Loucy (cell line): Measurements from ENCODE around the gene PPP4R2.

Experiments
- H2AFZ ChIP-seq: fragments of 200-600 bp; sonication (generic); 2 replicates; pipeline ENCODE4 v1.6.0; 2016; ENCODE audit warnings: antibody characterized with exemption, mild to moderate bottlenecking, low read length, moderate library complexity
- H3F3A ChIP-seq: fragments of 200-600 bp; 2 replicates; pipeline ENCODE4 v1.6.0; 2016; ENCODE audit warnings: antibody characterized with exemption, low read depth, mild to moderate bottlenecking
- H3K27me3 ChIP-seq: fragments of 200-600 bp; sonication (generic); 2 replicates; pipeline ENCODE4 v1.6.1; 2014; ENCODE audit warnings: low read length, mild to moderate bottlenecking; ENCODE audit not compliant: insufficient read depth, poor library complexity, severe bottlenecking
- H3K36me3 ChIP-seq: fragments of 200-600 bp; sonication (generic); 2 replicates; pipeline ENCODE4 v1.6.1; 2016; ENCODE audit warnings: low read length; ENCODE audit not compliant: insufficient read depth
- H3K4me1 ChIP-seq: fragments of 200-600 bp; sonication (generic); 2 replicates; pipeline ENCODE4 v1.5.1; 2014; ENCODE audit warnings: low read length, mild to moderate bottlenecking; ENCODE audit not compliant: insufficient read depth, poor library complexity, severe bottlenecking
- H3K4me2 ChIP-seq: fragments of 200-600 bp; sonication (generic); 2 replicates; pipeline ENCODE4 v1.6.0; 2014; ENCODE audit warnings: antibody characterized with exemption, low read length, low read depth, mild to moderate bottlenecking; ENCODE audit not compliant: poor library complexity, severe bottlenecking
- H3K4me3 ChIP-seq: fragments of 200-600 bp; sonication (generic); 2 replicates; pipeline ENCODE4 v1.5.1; 2014; ENCODE audit warnings: low read length, mild to moderate bottlenecking, mixed read lengths; ENCODE audit not compliant: poor library complexity, severe bottlenecking
- H3K79me2 ChIP-seq: fragments of 200-600 bp; sonication (generic); 2 replicates; pipeline ENCODE4 v1.6.1; 2014; ENCODE audit warnings: low read length; ENCODE audit not compliant: insufficient read depth
- H3K9ac ChIP-seq: fragments of 200-600 bp; sonication (generic); 2 replicates; pipeline ENCODE4 v1.6.0; 2014; ENCODE audit warnings: mild to moderate bottlenecking, low read depth, low read length, moderate library complexity; ENCODE audit not compliant: poor library complexity, severe bottlenecking
- H3K9me2 ChIP-seq: fragments of 200-600 bp; sonication (generic); replicated peaks from 2 replicates; pipeline ENCODE4 v1.6.1; 2016; ENCODE audit warnings: low read depth, low read length, mixed read lengths
- H3K9me3 ChIP-seq: fragments of 200-600 bp; sonication (generic); 2 replicates; pipeline ENCODE4 v1.6.1; 2014; ENCODE audit warnings: mild to moderate bottlenecking, antibody characterized with exemption, low read length, low read depth; ENCODE audit not compliant: insufficient read depth
- H4K20me1 ChIP-seq: fragments of 200-600 bp; sonication (generic); 2 replicates; pipeline ENCODE4 v1.6.0; 2014; ENCODE audit warnings: antibody characterized with exemption, low read length, mild to moderate bottlenecking; ENCODE audit not compliant: insufficient read depth, poor library complexity, severe bottlenecking
- EZH2phosphoT487 ChIP-seq: fragments of 200-600 bp; IDR thresholded peaks from 2 replicates; pipeline ENCODE4 v1.6.1; 2018; ENCODE audit warnings: antibody characterized with exemption, mild to moderate bottlenecking, moderate library complexity, borderline replicate concordance
- TF ChIP-seq, protein P1 (sequence below): fragments of 200-600 bp; sonication (generic); conservative IDR thresholded peaks from 2 replicates; pipeline ENCODE4 v1.5.1; 2014; ENCODE audit warnings: mild to moderate bottlenecking, antibody characterized with exemption, low read length

The PPP4R2 gene

DNA sequence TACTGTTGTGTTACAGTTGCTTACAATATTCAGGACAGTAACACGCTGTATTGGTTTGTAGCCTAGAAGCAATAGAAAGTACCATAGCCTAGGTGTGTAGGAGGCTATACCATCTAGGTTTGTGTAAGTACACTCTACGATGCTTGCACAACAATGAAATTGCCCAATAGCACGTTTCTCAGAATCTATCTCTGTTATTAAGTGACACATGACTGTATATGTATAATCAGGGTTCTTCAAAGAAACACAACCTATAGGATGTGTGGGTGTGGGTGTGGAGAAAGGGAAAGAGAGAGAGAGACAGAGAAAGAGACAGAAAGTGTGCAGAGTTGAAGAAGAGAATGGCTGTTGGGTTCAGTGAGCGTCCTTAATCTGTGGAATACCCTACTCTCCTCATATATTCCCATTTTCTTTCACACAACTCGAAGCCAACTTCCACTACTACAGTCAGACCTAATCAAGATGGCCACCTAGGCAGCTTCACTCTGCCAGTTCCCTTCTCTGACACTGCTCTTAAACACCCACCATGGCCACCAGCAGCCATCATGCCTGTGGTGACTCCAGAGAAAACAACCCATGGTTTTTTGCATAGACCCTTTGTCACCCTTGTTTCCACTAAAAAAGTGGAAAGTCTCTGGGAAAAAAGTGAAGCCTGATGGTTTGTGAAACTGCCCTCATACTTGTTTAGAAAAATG is 5.8 kb upstream of the PPP4R2 start:
- TF ChIP-seq, protein P1, sequence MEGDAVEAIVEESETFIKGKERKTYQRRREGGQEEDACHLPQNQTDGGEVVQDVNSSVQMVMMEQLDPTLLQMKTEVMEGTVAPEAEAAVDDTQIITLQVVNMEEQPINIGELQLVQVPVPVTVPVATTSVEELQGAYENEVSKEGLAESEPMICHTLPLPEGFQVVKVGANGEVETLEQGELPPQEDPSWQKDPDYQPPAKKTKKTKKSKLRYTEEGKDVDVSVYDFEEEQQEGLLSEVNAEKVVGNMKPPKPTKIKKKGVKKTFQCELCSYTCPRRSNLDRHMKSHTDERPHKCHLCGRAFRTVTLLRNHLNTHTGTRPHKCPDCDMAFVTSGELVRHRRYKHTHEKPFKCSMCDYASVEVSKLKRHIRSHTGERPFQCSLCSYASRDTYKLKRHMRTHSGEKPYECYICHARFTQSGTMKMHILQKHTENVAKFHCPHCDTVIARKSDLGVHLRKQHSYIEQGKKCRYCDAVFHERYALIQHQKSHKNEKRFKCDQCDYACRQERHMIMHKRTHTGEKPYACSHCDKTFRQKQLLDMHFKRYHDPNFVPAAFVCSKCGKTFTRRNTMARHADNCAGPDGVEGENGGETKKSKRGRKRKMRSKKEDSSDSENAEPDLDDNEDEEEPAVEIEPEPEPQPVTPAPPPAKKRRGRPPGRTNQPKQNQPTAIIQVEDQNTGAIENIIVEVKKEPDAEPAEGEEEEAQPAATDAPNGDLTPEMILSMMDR, result no peak
- no peak for TF ChIP-seq EZH2phosphoT487
- H2AFZ ChIP-seq, result no peak overlapping the region
- no peaks in the 10 kb centered on the region for H3K9me3 ChIP-seq
- H3F3A ChIP-seq, result no peaks in the 10 kb centered on the region
- no peaks in the 10 kb centered on the region for H3K27me3 ChIP-seq
- H3K4me1 ChIP-seq, result no peaks in the 10 kb centered on the region
- no peak overlapping the region for H3K9ac ChIP-seq
- H3K36me3 ChIP-seq, result no peaks in the 10 kb centered on the region
- H3K4me3 ChIP-seq, result no peak overlapping the region
- H3K4me2 ChIP-seq, result no peak overlapping the region
- H4K20me1 ChIP-seq, result no peaks in the 10 kb centered on the region
- H3K79me2 ChIP-seq, result no peaks in the 10 kb centered on the region
- H3K9me2 ChIP-seq, result no peaks in the 10 kb centered on the region

DNA sequence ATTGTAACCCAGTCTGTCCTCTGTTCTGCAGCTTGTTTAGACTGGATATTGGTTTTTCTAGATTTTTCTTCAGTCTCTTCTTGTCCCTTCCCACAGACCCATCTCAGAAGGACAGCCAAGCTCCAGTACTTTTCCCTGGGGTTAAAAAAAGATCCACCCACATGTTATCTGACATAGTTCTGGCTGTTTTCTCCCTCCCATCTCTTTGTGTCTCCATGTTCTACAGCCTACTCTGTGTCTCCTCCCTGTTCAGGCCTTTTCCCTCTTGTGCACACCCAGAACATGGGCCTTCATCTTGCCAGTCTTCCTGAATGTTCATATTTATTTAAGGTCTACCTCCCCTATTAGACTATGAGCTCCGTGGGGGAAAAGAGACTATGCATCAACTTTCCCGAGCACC is 5.1 kb upstream of the PPP4R2 start:
- TF ChIP-seq, protein P1, result no peak
- TF ChIP-seq EZH2phosphoT487, result no peak
- Histone ChIP-seq H3F3A (no peaks in the 10 kb centered on the region), H3K9ac (no peak overlapping the region), H3K36me3 (no peaks in the 10 kb centered on the region), H3K4me1 (no peaks in the 10 kb centered on the region), H3K9me3 (no peaks in the 10 kb centered on the region), H3K9me2 (no peaks in the 10 kb centered on the region), H2AFZ (no peak overlapping the region), H4K20me1 (no peaks in the 10 kb centered on the region), H3K79me2 (no peaks in the 10 kb centered on the region), H3K4me2 (no peak overlapping the region), H3K4me3 (no peak overlapping the region), H3K27me3 (no peaks in the 10 kb centered on the region)

DNA sequence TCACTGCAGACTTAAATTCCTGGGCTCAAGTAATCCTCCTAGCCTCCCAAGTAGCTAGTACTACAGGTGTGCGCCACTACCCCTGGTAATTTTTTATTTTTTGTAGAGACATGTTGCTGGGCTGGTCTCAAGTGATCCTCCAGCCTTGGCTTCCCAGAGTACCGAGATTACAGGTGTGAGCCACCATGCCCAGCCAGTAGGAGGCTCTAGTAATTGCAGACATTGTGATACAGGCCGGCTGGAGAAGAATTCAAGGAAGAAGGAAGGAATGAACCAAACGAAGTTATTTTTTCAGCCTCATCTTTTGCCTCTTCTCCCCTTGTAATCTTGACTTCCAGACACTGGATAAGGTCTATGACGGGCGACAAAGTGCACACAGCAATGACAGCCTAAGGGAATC is 3.2 kb upstream of the PPP4R2 start:
- no peaks in the 10 kb centered on the region for H3K9me2 ChIP-seq
- H3K79me2 ChIP-seq, result peaks cover 15% of the 10 kb centered on the region
- H3F3A ChIP-seq, result 0 out of 2 replicates have a peak, but pooled peaks cover 2% of the 10 kb centered on the region
- no peak overlapping the region for H3K9ac ChIP-seq
- TF ChIP-seq, protein P1, result peak; percentile 39
- no peak for TF ChIP-seq EZH2phosphoT487
- H3K4me2 ChIP-seq, result no peak overlapping the region
- no peak overlapping the region for H3K4me3 ChIP-seq
- no peaks in the 10 kb centered on the region for H3K9me3 ChIP-seq
- H3K27me3 ChIP-seq, result no peaks in the 10 kb centered on the region
- no peak overlapping the region for H2AFZ ChIP-seq
- H4K20me1 ChIP-seq, result peaks cover 15% of the 10 kb centered on the region
- H3K36me3 ChIP-seq, result peaks cover 1% of the 10 kb centered on the region; the same call in 1 of the 2 replicates
- peaks cover 3% of the 10 kb centered on the region for H3K4me1 ChIP-seq
